Measurements from ENCODE around the gene NCAPG. TPM values are rescaled to one million over a fixed set of nuclear protein-coding genes. Genes with fewer than 3 reads are reported as not detected.

The NCAPG gene
- total and polyA plus RNA-seq, 2 of the 4 experiments (the other 2 are of a cell fraction), result 10.9 to 26.7 TPM

GRCh38 chr4:17805580-17806155 is 5.1 kb upstream of the NCAPG start:
- intact Hi-C loops (cut with micrococcal nuclease), result no loop called here
- no peak overlapping the region for H2BK20ac ChIP-seq (ENCODE audit: low read depth, low read length)
- dilution Hi-C loops (cut with HindIII; ENCODE audit: low sequenced_read_pairs, unreplicated experiment), result no loop called here
- no peak overlapping the region for H2AK5ac ChIP-seq (ENCODE audit: low read depth, low read length)
- TF ChIP-seq POLR2A (IDR thresholded peaks at IDR 0.05; ENCODE audit: low read depth, low read length) (no peak), MAZ (IDR thresholded peaks at IDR 0.05; ENCODE audit: borderline replicate concordance, low read depth, low read length) (no peak), CHD1 (IDR thresholded peaks at IDR 0.05; ENCODE audit: low read depth, low read length) (no peak), USF2 (IDR thresholded peaks at IDR 0.05; ENCODE audit: low read depth, low read length) (no peak), NFE2L2 (IDR thresholded peaks at IDR 0.05; ENCODE audit: low read depth, low read length) (no peak), ELK1 (IDR thresholded peaks at IDR 0.05; ENCODE audit: borderline replicate concordance, low read depth, low read length) (no peak), BHLHE40 (IDR thresholded peaks at IDR 0.05; ENCODE audit: low read depth, low read length) (no peak), RFX5 (IDR thresholded peaks at IDR 0.05; ENCODE audit: low read depth, low read length) (no peak)
- no peak overlapping the region for H2AK9ac ChIP-seq (replicated peaks; ENCODE audit: low read depth, low read length, poor library complexity)
- WGBS, 2 experiments (ENCODE audit: extremely low coverage in 2 of 2, insufficient read length in 1 of 2), result no CpG with 5 or more reads among the region's 3 CpGs
- H2AFZ ChIP-seq (replicated peaks; ENCODE audit: low read length, poor library complexity), result no peak overlapping the region
- no peak for ATAC-seq (ENCODE audit: low read depth)
- peaks cover 20% of the 10 kb centered on the region for H3K36me3 ChIP-seq (ENCODE audit: control insufficient read depth, insufficient read depth, low read length)
- no peak overlapping the region for H4K8ac ChIP-seq (ENCODE audit: low read depth in 2 of 2, low read length in 2 of 2)
- H3K9me1 ChIP-seq (ENCODE audit: insufficient read depth, low read length), result no peaks in the 10 kb centered on the region
- H4K91ac ChIP-seq (ENCODE audit: insufficient read depth, low read depth, low read length), result no peak overlapping the region
- ChIA-PET POLR2A (ENCODE audit: unreplicated experiment) (no interaction called here), CTCF (interaction anchor here (1.3 kb wide), 1 partner anchor 256 kb away, joined by 5 read pairs; no protein-coding TSS in a partner anchor)
- H4K20me1 ChIP-seq (ENCODE audit: insufficient read depth, low read length), result peaks cover 23% of the 10 kb centered on the region; the same call in 1 of the 2 replicates
- no peak overlapping the region for H3K18ac ChIP-seq (ENCODE audit: low read depth, low read length)
- no TSS peak for BruUV-seq (replicated peaks)
- H3K79me1 ChIP-seq (ENCODE audit: low read depth in 1 of 2, low read length in 2 of 2), result peaks cover 22 to 33% of the 10 kb centered on the region in 2 experiments
- no peaks in the 10 kb centered on the region for H3K27me3 ChIP-seq (ENCODE audit: control insufficient read depth, insufficient read depth, low read length)
- no peak overlapping the region for H3K56ac ChIP-seq (ENCODE audit: extremely low read depth, insufficient read depth, low read length)
- no peak overlapping the region for H4K5ac ChIP-seq (ENCODE audit: low read depth, low read length)
- H3K27ac ChIP-seq (ENCODE audit: insufficient read depth, low read length), result no peak overlapping the region
- H3K9me3 ChIP-seq (ENCODE audit: control insufficient read depth, insufficient read depth, low read length), result no peaks in the 10 kb centered on the region
- H3K4me1 ChIP-seq (ENCODE audit: control insufficient read depth, insufficient read depth, low read length), result peaks cover 2% of the 10 kb centered on the region; the same call in 1 of the 2 replicates
- no peak overlapping the region for H3K14ac ChIP-seq (replicated peaks; ENCODE audit: low read depth, low read length)
- H3K9ac ChIP-seq (ENCODE audit: low read depth, low read length), result no peak overlapping the region
- no peak overlapping the region for H2BK120ac ChIP-seq (ENCODE audit: low read depth, low read length)
- no peak for DNase-seq
- no peak overlapping the region for H3K23ac ChIP-seq (ENCODE audit: low read depth, low read length)
- H2BK15ac ChIP-seq (ENCODE audit: low read depth, low read length), result no peak overlapping the region
- no peak overlapping the region for H2BK5ac ChIP-seq (ENCODE audit: low read depth, low read length, poor library complexity, severe bottlenecking)
- no peak overlapping the region for H3K4me2 ChIP-seq (ENCODE audit: low read depth, low read length)
- H3K4me3 ChIP-seq (ENCODE audit: insufficient read depth, low read depth, low read length), result no peak overlapping the region
- no peak overlapping the region for H3K4ac ChIP-seq (ENCODE audit: low read depth, low read length)
- in situ Hi-C loops (cut with MboI; ENCODE audit: low sequenced_read_pairs), result loop anchor here (25.0 kb wide), 1 partner anchor 218 kb away; the partner anchor contains the start of gene LAP3
